H9 (cell line): Measurements from ENCODE around the gene LYZL4. TPM values are rescaled to one million over a fixed set of nuclear protein-coding genes. Genes with fewer than 3 reads are reported as not detected.

Experiments used
- DNase-seq: peaks from one replicate; pipeline ENCODE4 v3.0.0-alpha.2; 2017
- H2AFZ ChIP-seq: one replicate; pipeline ENCODE4 v1.6.1; 2013; ENCODE audit warnings: mild to moderate bottlenecking, low read length, control low read depth, moderate library complexity
- H2AK5ac ChIP-seq: 2 replicates; pipeline ENCODE4 v1.6.1; 2013; ENCODE audit warnings: low read length, control low read depth, mixed read lengths; ENCODE audit not compliant: insufficient read length
- H2BK120ac ChIP-seq: one replicate; pipeline ENCODE4 v1.6.1; 2013; ENCODE audit warnings: low read depth, mild to moderate bottlenecking, low read length, control low read depth, inconsistent platforms; ENCODE audit not compliant: poor library complexity, severe bottlenecking
- H2BK12ac ChIP-seq: 2 replicates; pipeline ENCODE4 v1.6.1; 2013; ENCODE audit warnings: low read length, control low read depth, mixed read lengths, low read depth; ENCODE audit not compliant: insufficient read length
- H2BK15ac ChIP-seq: 2 replicates; pipeline ENCODE4 v1.6.1; 2013; ENCODE audit warnings: low read depth, low read length, control low read depth
- H2BK20ac ChIP-seq: one replicate; pipeline ENCODE4 v1.6.1; 2013; ENCODE audit warnings: low read depth, mild to moderate bottlenecking, low read length, control low read depth, inconsistent platforms; ENCODE audit not compliant: poor library complexity, severe bottlenecking
- H2BK5ac ChIP-seq: 2 replicates; pipeline ENCODE4 v1.6.1; 2013; ENCODE audit warnings: low read length, control low read depth, mixed read lengths; ENCODE audit not compliant: insufficient read length
- H3K14ac ChIP-seq: 2 replicates; pipeline ENCODE4 v1.6.1; 2013; ENCODE audit warnings: low read length, control low read depth; ENCODE audit not compliant: insufficient read depth
- H3K18ac ChIP-seq: 2 replicates; pipeline ENCODE4 v1.6.1; 2013; ENCODE audit warnings: low read depth, mild to moderate bottlenecking, mixed read lengths, low read length, control low read depth; ENCODE audit not compliant: insufficient read length
- H3K23ac ChIP-seq: 2 replicates; pipeline ENCODE4 v1.6.1; 2013; ENCODE audit warnings: low read length, control low read depth, mixed read lengths, low read depth; ENCODE audit not compliant: insufficient read length
- H3K23me2 ChIP-seq: 2 replicates; pipeline ENCODE4 v1.6.1; 2013; ENCODE audit warnings: low read depth, mild to moderate bottlenecking, mixed read lengths, low read length, control low read depth; ENCODE audit not compliant: insufficient read length, poor library complexity, severe bottlenecking
- H3K27ac ChIP-seq: 2 replicates; pipeline ENCODE4 v1.5.1; 2013; ENCODE audit warnings: low read length, control low read depth, mixed read lengths, low read depth; ENCODE audit not compliant: insufficient read length
- H3K27me3 ChIP-seq: 2 replicates; pipeline ENCODE4 v1.6.1; 2013; ENCODE audit warnings: low read length, control low read depth, inconsistent platforms; ENCODE audit not compliant: insufficient read depth
- H3K4ac ChIP-seq: 2 replicates; pipeline ENCODE4 v1.6.1; 2013; ENCODE audit warnings: low read depth, mild to moderate bottlenecking, control low read depth, inconsistent platforms, low read length, moderate library complexity
- H3K4me1 ChIP-seq: 2 replicates; pipeline ENCODE4 v1.6.1; 2013; ENCODE audit warnings: low read length, control low read depth, inconsistent platforms; ENCODE audit not compliant: insufficient read depth
- H3K4me2 ChIP-seq: 2 replicates; pipeline ENCODE4 v1.6.1; 2013; ENCODE audit warnings: low read length, control low read depth, mixed read lengths; ENCODE audit not compliant: insufficient read length, insufficient read depth
- H3K56ac ChIP-seq: 2 replicates; pipeline ENCODE4 v1.6.1; 2013; ENCODE audit warnings: low read depth, mild to moderate bottlenecking, mixed read lengths, low read length, control low read depth; ENCODE audit not compliant: insufficient read length
- H3K79me1 ChIP-seq: 2 replicates; pipeline ENCODE4 v1.6.1; 2013; ENCODE audit warnings: low read depth, mild to moderate bottlenecking, moderate library complexity, low read length, control low read depth, inconsistent platforms; ENCODE audit not compliant: insufficient read depth, poor library complexity, severe bottlenecking
- H3K79me2 ChIP-seq: 2 replicates; pipeline ENCODE4 v1.6.1; 2013; ENCODE audit warnings: low read length, control low read depth, inconsistent platforms; ENCODE audit not compliant: insufficient read depth
- H3K9ac ChIP-seq: 2 replicates; pipeline ENCODE4 v1.6.1; 2013; ENCODE audit warnings: low read length, control low read depth, mixed read lengths; ENCODE audit not compliant: insufficient read length; ENCODE audit errors: extremely low read depth
- H3K9me3 ChIP-seq: one replicate; pipeline ENCODE4 v1.6.1; 2013; ENCODE audit warnings: low read depth, low read length, inconsistent platforms; ENCODE audit not compliant: control insufficient read depth
- H3T11ph ChIP-seq: one replicate; pipeline ENCODE4 v1.6.1; 2013; ENCODE audit warnings: mild to moderate bottlenecking, low read length, control low read depth, inconsistent platforms
- H4K20me1 ChIP-seq: one replicate; pipeline ENCODE4 v1.6.1; 2013; ENCODE audit not compliant: control insufficient read depth, insufficient read length, insufficient read depth
- H4K5ac ChIP-seq: 2 replicates; pipeline ENCODE4 v1.6.1; 2013; ENCODE audit warnings: low read depth, mild to moderate bottlenecking, mixed read lengths, low read length, control low read depth; ENCODE audit not compliant: insufficient read length
- H4K8ac ChIP-seq: replicated peaks from 2 replicates; pipeline ENCODE4 v1.6.1; 2013; ENCODE audit warnings: low read length, control low read depth, mixed read lengths, low read depth; ENCODE audit not compliant: insufficient read length
- H4K91ac ChIP-seq: 2 replicates; pipeline ENCODE4 v1.6.1; 2013; ENCODE audit warnings: low read depth, mild to moderate bottlenecking, moderate library complexity, mixed read lengths, low read length, control low read depth; ENCODE audit not compliant: insufficient read length
- H3K27ac Mint-ChIP-seq, 3 experiments: 2 replicates in 2 of 3; 3 replicates in 1 of 3; pipeline ENCODE4 v1.8.0; 2020 to 2021; ENCODE audit warnings: mixed read lengths in 3 of 3, mild to moderate bottlenecking in 1 of 3, moderate library complexity in 1 of 3
- H3K27me3 Mint-ChIP-seq: 2 replicates; pipeline ENCODE4 v1.8.0; 2021; ENCODE audit warnings: low read depth, mild to moderate bottlenecking, moderate library complexity, mixed read lengths
- H3K36me3 Mint-ChIP-seq, 3 experiments: 2 replicates in 2 of 3; 3 replicates in 1 of 3; pipeline ENCODE4 v1.8.0; 2020 to 2021; ENCODE audit warnings: low read depth in 3 of 3, mixed read lengths in 3 of 3; ENCODE audit not compliant: insufficient read depth in 1 of 3
- H3K4me1 Mint-ChIP-seq, 2 experiments: 2 replicates each; pipeline ENCODE4 v1.8.0; 2020; ENCODE audit warnings: mixed read lengths in 2 of 2
- H3K4me3 Mint-ChIP-seq, 2 experiments: 2 replicates in 1 of 2; 3 replicates in 1 of 2; pipeline ENCODE4 v1.8.0; 2020 to 2021; ENCODE audit warnings: mild to moderate bottlenecking in 2 of 2, mixed read lengths in 2 of 2, moderate library complexity in 1 of 2
- H3K9me3 Mint-ChIP-seq, 2 experiments: 2 replicates in 1 of 2; 3 replicates in 1 of 2; pipeline ENCODE4 v1.8.0; 2020; ENCODE audit warnings: mild to moderate bottlenecking in 2 of 2, mixed read lengths in 2 of 2, moderate library complexity in 1 of 2
- WGBS: extraction: QIAGEN DNeasy Blood & Tissue Kit; methylation state at CpG from one replicate; pipeline ENCODE4 v1.1.7; 2013; ENCODE audit warnings: missing lambda C conversion rate, low lambda C conversion rate, mixed read lengths; ENCODE audit not compliant: insufficient read length; ENCODE audit errors: extremely low coverage; 5-methylcytosine and 5-hydroxymethylcytosine counted together
- total RNA-seq: library from RNA; stranded (reverse); gene quantifications from 2 replicates; pipeline ENCODE4 v1.2.1, GENCODE V29; 2021
- TF ChIP-seq, protein P1 (sequence below): fragments of 200-600 bp; sonication (generic); conservative IDR thresholded peaks from 3 replicates; pipeline ENCODE4 v1.8.0; 2021; ENCODE audit warnings: antibody characterized with exemption, mild to moderate bottlenecking

Gene LYZL4
- total RNA-seq, 1 experiment from 2014 or later = not detected

DNA sequence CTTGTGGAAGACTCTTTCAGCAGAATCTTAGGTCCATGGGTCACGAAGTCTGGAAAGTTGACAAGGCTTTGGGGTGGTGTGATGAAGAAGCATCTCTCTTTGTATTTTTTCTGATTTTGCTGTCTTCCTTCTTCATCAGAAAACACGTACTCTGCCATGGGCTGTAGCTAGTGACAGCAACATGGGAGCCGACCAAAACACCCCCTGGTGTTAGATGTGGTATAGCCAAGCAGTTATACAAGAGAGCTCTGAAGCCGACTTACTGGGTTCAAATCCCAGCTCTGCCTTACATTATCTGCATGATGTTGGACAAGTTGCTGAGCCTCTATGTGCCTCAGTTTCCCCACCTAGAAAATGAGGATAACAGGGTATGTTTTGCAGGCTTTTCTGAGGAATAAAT lies 32.9 kb upstream of the LYZL4 start:
- H4K20me1 ChIP-seq = no peaks in the 10 kb centered on the region
- peaks cover 5% of the 10 kb centered on the region for H3K27me3 Mint-ChIP-seq
- H4K5ac ChIP-seq = no peak overlapping the region
- H3K4ac ChIP-seq = no peak overlapping the region
- no peak overlapping the region for H3K56ac ChIP-seq
- no peak overlapping the region for H3K4me3 Mint-ChIP-seq
- no peak overlapping the region for H2AFZ ChIP-seq
- H2BK15ac ChIP-seq = no peak overlapping the region
- no peaks in the 10 kb centered on the region for H3K9me3 ChIP-seq
- H4K91ac ChIP-seq = no peak overlapping the region
- H3K23me2 ChIP-seq = no peaks in the 10 kb centered on the region
- H2BK20ac ChIP-seq = no peak overlapping the region
- no peak overlapping the region for H3K4me2 ChIP-seq
- no peak overlapping the region for H2BK5ac ChIP-seq
- H2BK12ac ChIP-seq = no peak overlapping the region
- H2AK5ac ChIP-seq = no peak overlapping the region
- no peaks in the 10 kb centered on the region for H3K79me1 ChIP-seq
- no peak overlapping the region for H3K9ac ChIP-seq
- H3K18ac ChIP-seq = no peak overlapping the region
- no peak overlapping the region for H3K27ac Mint-ChIP-seq
- H4K8ac ChIP-seq = no peak overlapping the region
- H3K9me3 Mint-ChIP-seq = no peaks in the 10 kb centered on the region; a peak in 2 of 5 replicates
- no peak overlapping the region for H3T11ph ChIP-seq
- TF ChIP-seq, protein P1, sequence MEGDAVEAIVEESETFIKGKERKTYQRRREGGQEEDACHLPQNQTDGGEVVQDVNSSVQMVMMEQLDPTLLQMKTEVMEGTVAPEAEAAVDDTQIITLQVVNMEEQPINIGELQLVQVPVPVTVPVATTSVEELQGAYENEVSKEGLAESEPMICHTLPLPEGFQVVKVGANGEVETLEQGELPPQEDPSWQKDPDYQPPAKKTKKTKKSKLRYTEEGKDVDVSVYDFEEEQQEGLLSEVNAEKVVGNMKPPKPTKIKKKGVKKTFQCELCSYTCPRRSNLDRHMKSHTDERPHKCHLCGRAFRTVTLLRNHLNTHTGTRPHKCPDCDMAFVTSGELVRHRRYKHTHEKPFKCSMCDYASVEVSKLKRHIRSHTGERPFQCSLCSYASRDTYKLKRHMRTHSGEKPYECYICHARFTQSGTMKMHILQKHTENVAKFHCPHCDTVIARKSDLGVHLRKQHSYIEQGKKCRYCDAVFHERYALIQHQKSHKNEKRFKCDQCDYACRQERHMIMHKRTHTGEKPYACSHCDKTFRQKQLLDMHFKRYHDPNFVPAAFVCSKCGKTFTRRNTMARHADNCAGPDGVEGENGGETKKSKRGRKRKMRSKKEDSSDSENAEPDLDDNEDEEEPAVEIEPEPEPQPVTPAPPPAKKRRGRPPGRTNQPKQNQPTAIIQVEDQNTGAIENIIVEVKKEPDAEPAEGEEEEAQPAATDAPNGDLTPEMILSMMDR = no peak
- no peak overlapping the region for H3K23ac ChIP-seq
- H3K27me3 ChIP-seq = no peaks in the 10 kb centered on the region
- H3K4me1 ChIP-seq = peaks cover 15% of the 10 kb centered on the region
- no peak for DNase-seq
- H3K4me1 Mint-ChIP-seq = peaks cover 64 to 66% of the 10 kb centered on the region in 2 experiments
- H3K79me2 ChIP-seq = no peaks in the 10 kb centered on the region
- no peak overlapping the region for H3K27ac ChIP-seq
- H3K14ac ChIP-seq = no peak overlapping the region
- no CpG with 5 or more reads among the region's 4 CpGs for WGBS
- no peak overlapping the region for H2BK120ac ChIP-seq
- H3K36me3 Mint-ChIP-seq = no peaks in the 10 kb centered on the region
